ENCODE results near the gene KRT2.

KRT2 gene

DNA sequence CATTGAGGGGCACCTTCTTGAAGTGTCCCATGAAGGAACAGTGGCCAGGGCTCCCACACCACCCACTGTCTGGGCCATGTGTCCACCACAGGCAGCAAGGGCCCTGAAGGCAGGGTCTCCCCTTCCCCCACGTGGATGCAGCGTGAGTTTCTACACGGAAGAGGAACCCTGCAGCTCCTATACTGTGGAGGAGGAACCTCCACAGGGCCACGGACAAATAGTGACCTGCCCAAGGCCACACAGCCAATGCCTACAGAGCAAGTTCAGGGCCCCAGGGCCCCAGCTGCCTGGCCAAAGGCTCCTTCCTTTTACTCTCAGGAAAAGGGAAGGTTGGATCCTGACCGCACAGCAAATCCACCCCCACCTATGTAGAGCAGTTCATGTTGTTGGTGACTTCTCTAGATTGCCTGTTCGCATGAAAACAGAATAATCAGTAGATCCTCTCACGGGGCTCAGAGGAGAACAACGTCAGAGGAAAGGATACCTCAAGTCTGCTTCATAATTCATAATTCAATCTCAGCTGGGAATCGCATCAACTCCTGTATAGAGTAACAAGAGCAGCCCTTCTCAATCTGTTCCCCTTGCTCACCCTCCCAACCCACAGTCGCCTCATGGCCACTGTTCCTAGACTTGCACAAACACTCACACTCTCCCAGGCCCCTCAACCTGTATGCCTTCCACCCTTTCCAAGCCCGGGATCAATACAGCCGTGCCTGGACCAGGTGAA, 22.6 kb downstream of the KRT2 start:
- peak; percentile 50 for DNase-seq
- in situ Hi-C loops (cut with MboI; ENCODE audit: low pct_unique_long_range_greater_than_20kb, low sequenced_read_pairs) = no loop called here

DNA sequence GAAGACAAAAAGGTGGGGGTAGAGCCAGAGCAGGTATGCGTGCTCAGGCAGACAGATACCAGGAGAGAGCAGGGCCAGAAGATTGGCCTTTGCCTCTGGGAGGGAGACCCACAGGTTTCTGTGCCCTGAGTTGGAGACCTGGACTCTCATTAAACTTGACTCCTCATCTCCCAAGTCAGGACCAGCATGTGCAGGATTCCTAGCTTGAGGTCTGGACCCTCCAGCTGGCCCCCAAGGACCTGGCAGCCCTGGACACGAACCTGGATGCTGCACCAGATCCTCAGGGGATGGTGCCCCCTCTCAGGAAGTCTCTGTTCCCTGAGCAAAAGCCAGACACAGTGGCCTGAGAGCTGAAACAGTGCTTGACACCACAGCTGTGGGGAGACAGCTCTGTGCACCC, 23.2 kb downstream of the KRT2 start:
- no peak for DNase-seq
- in situ Hi-C loops (cut with MboI; ENCODE audit: low pct_unique_long_range_greater_than_20kb, low sequenced_read_pairs) = no loop called here

GRCh38 chr12:52628111-52628507, 23.9 kb downstream of the KRT2 start:
- in situ Hi-C loops (cut with MboI; ENCODE audit: low pct_unique_long_range_greater_than_20kb, low sequenced_read_pairs) = no loop called here
- DNase-seq = no peak

DNA sequence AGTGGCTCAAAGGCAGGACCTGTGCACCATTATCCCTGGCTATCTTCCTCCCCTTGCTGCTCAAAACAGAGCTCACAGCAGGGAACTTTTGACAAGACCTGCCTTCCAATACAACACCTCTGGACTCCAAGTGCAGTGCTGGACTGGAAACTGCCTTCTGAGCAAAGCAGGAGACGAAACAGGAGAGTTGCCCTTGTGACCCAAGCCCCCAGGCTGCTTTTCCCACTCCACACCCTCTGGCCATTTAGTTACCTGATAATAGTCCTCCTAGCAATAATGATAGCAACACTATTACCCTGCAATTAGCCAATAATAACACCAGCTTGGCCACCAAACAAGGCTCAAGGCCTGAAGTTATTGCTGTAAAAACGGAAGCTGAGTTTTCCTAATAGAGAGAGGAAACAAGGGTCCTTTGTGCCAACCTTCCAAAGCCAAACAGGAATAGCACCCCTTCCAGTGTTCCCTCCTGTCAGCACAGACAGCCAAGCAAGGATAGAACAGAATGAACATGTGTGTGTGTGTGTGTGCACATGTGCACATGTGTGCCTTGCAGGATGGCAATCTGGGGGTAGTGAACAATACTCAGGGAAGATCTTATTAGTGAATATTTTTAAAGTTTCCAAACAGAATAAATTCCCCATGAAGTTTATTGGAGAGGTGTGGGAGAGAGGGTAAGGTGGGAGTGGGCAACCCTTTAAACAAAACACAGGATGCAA, 24.5 kb downstream of the KRT2 start:
- in situ Hi-C loops (cut with MboI; ENCODE audit: low pct_unique_long_range_greater_than_20kb, low sequenced_read_pairs) = no loop called here
- DNase-seq = no peak

- no peak for DNase-seq
- in situ Hi-C loops (cut with MboI; ENCODE audit: low pct_unique_long_range_greater_than_20kb, low sequenced_read_pairs) = no loop called here
Measured at GRCh38 chr12:52622349-52622748, 29.7 kb downstream of the KRT2 start.

GRCh38 chr12:52618866-52619265, 33.1 kb downstream of the KRT2 start:
- in situ Hi-C loops (cut with MboI; ENCODE audit: low pct_unique_long_range_greater_than_20kb, low sequenced_read_pairs) = no loop called here
- no peak for DNase-seq

DNA sequence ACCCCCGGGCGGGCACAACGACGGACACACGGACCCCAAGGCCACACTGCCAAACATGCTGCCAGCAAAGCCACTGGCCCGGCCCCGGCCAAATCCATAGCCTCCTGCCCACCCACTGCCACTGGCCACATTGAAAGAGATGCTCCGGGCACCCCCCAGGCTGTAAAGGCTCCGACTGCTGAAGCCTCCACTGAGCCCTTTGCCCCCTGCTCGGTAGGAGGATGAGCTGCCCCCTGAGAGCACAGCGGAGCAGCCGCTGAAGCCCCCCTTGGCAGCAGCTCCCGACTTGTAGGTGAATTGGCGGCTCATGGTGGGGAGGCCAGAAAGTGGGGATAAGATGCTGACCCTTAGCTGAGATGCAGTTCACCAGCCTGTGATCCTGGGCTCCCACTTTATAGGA, 33.8 kb downstream of the KRT2 start, which contains the start of gene KRT73:
Gene KRT73 (minus strand): TSS at position 344 of the 400 bp plus-strand sequence. CDS start 35 bp downstream, at position 309.
- in situ Hi-C loops (cut with MboI; ENCODE audit: low pct_unique_long_range_greater_than_20kb, low sequenced_read_pairs) = no loop called here
- no peak for DNase-seq

GRCh38 chr12:52617403-52617785, 34.6 kb downstream of the KRT2 start:
- in situ Hi-C loops (cut with MboI; ENCODE audit: low pct_unique_long_range_greater_than_20kb, low sequenced_read_pairs) = no loop called here
- DNase-seq = no peak

- no peak for DNase-seq
- in situ Hi-C loops (cut with MboI; ENCODE audit: low pct_unique_long_range_greater_than_20kb, low sequenced_read_pairs) = no loop called here
Measured at GRCh38 chr12:52616680-52617402, 35.2 kb downstream of the KRT2 start.

- in situ Hi-C loops (cut with MboI; ENCODE audit: low pct_unique_long_range_greater_than_20kb, low sequenced_read_pairs) = no loop called here
- DNase-seq = no peak
Measured at GRCh38 chr12:52615912-52616311, 36.1 kb downstream of the KRT2 start.

GRCh38 chr12:52615208-52615868, 36.7 kb downstream of the KRT2 start:
- DNase-seq = peak; percentile 15
- in situ Hi-C loops (cut with MboI; ENCODE audit: low pct_unique_long_range_greater_than_20kb, low sequenced_read_pairs) = no loop called here

GRCh38 chr12:52614381-52615207, 37.4 kb downstream of the KRT2 start:
- in situ Hi-C loops (cut with MboI; ENCODE audit: low pct_unique_long_range_greater_than_20kb, low sequenced_read_pairs) = no loop called here
- DNase-seq = no peak

DNA sequence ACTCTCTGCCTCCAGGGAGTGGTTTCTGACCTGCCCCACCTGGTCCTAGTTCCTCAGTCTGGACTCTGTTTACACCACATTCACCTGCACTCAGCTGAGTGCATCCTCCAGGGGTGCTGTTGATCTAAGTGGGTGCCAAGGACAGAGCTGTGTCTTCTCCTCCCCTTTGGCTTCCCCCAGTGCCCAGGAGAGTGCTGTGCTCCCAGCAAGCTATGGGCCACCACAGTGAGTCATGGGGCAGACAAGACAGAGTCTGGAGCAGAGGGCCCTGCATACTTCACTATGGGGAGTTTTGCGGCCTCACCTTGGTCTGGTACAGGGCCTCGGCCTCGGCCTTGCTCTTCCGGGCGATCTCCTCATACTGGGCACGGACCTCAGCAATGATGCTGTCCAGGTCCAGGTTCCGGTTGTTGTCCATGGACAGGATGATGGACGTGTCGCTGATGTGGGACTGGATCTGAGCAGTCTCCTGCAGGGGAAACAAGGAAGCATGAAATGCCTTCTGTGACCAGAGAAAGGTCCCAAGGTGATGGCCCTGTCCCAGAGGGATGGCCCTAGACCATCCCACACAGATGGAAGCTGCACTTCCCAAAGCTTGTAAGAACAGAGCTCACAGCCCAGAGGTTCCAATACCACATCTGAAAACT, 38.5 kb downstream of the KRT2 start:
- in situ Hi-C loops (cut with MboI; ENCODE audit: low pct_unique_long_range_greater_than_20kb, low sequenced_read_pairs) = no loop called here
- no peak for DNase-seq

DNA sequence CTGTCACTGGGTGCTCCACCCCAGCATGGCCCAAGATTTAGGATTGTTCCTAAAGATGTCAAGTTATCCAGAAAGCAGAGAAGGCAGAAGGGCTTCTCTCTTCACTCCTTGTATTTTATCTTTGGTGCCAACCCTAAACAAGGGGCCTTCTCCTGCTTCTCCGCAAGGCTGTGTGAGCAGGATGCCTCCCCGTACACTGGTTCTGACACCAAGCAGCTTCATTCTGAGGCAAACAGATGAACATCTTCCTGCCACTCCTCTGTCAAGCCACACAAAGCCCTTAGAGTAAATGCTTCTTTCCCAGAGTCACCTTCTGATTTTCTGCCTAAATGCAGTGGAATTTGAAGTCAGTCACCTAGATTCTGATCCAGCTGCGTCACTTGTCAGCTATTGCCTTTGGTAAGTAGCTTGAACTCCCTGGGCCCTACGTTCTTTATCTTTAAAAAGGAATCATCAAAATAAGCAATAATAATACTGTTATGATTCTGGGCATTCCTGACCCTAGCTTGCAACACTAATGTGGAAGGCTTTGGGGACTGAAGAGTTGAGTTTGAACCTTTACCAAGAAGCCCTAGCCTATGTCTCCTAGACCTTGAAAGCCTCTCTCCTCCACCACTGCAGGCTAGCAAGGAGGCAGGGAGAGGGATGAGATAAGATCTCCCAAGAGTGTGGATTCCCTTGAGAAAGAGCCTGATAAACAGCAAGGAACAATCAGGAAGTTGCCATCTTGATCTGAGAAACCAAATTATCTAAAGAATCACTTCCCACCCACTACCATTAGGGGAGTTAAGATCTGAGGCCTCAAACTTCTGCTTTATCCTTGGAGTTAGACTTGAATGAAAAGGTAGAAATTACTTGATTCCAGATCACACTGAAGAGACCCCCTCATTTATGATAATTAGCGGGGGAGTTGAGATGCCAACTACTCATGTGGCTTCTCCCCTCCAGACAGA, 39.3 kb downstream of the KRT2 start:
- in situ Hi-C loops (cut with MboI; ENCODE audit: low pct_unique_long_range_greater_than_20kb, low sequenced_read_pairs) = no loop called here
- DNase-seq = peak; percentile 12

DNA sequence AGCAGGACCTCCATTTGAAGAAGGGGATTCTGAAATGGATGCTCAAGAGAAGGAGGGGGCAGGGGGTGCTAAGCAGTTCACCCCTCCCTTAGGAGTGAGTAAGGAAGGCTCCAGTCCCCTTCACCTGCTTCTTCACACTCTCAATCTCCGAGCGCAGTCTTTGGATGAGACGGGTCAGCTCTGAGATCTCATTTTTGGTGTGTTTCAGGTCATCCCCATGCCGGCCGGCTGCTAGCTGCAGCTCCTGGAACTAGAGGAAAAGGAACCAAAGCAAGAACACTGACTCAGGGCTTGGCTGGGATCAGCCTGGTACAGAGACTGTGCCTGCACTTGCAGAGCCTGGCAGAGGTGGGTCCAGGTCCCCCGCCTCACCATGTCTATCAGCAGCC, 40.9 kb downstream of the KRT2 start:
- in situ Hi-C loops (cut with MboI; ENCODE audit: low pct_unique_long_range_greater_than_20kb, low sequenced_read_pairs) = no loop called here

GRCh38 chr12:52608826-52609630, 43.0 kb downstream of the KRT2 start:
- in situ Hi-C loops (cut with MboI; ENCODE audit: low pct_unique_long_range_greater_than_20kb, low sequenced_read_pairs) = no loop called here
- no peak for DNase-seq

More for the DNA sequence above, 40.9 kb downstream of the KRT2 start:
- no peak for DNase-seq

GRCh38 chr12:52608161-52608560, 43.9 kb downstream of the KRT2 start:
- DNase-seq = no peak
- in situ Hi-C loops (cut with MboI; ENCODE audit: low pct_unique_long_range_greater_than_20kb, low sequenced_read_pairs) = no loop called here
